Spleen (tissue), 11 donors: ENCODE measurements around the gene PDE4D. TPM values are rescaled to one million over a fixed set of nuclear protein-coding genes. Genes with fewer than 3 reads are reported as not detected.

Source experiments
- DNase-seq: peaks from one replicate; pipeline ENCODE4 v3.0.0-alpha.2; 2020
- H3K27ac ChIP-seq, 8 donors: fragments of 200-600 bp; sonication (generic) in 7 of 8; 1 replicate in 4 of 8; 2 replicates in 4 of 8; pipeline versions ENCODE4 v1.5.0 to v1.8.0; 2016 to 2021; ENCODE audit warnings: inconsistent platforms in 4 of 8, mild to moderate bottlenecking in 4 of 8, moderate library complexity in 1 of 8
- H3K27me3 ChIP-seq, 7 donors: fragments of 200-600 bp; sonication (generic) in 6 of 7; replicated peaks in 1 of 7; 1 replicate in 4 of 7; 2 replicates in 3 of 7; pipeline versions ENCODE4 v1.5.0 to v1.8.0; 2016 to 2021; ENCODE audit warnings: inconsistent platforms in 3 of 7, mild to moderate bottlenecking in 1 of 7
- H3K36me3 ChIP-seq, 6 donors: fragments of 200-600 bp; sonication (generic) in 5 of 6; 1 replicate in 4 of 6; 2 replicates in 2 of 6; pipeline versions ENCODE4 v1.5.0 to v1.8.0; 2016 to 2021; ENCODE audit warnings: inconsistent platforms in 2 of 6
- H3K4me1 ChIP-seq, 6 donors: fragments of 200-600 bp; sonication (generic) in 5 of 6; 1 replicate in 3 of 6; 2 replicates in 3 of 6; pipeline versions ENCODE4 v1.5.0 to v1.8.0; 2016 to 2021; ENCODE audit warnings: inconsistent platforms in 3 of 6
- H3K4me3 ChIP-seq, 8 donors: fragments of 200-600 bp; sonication (generic) in 7 of 8; 1 replicate in 4 of 8; 2 replicates in 4 of 8; pipeline versions ENCODE4 v1.5.0 to v1.8.0; 2016 to 2021; ENCODE audit warnings: inconsistent platforms in 4 of 8, mild to moderate bottlenecking in 4 of 8, moderate library complexity in 2 of 8
- H3K9me3 ChIP-seq, 8 donors: fragments of 200-600 bp; sonication (generic) in 7 of 8; 1 replicate in 4 of 8; 2 replicates in 4 of 8; pipeline versions ENCODE4 v1.5.0 to v1.8.0; 2016 to 2021; ENCODE audit warnings: inconsistent platforms in 4 of 8
- CTCF ChIP-seq, 11 experiments: fragments of 200-600 bp in 7 of 11; fragments of 450-650 bp in 4 of 11; sonication (generic) in 4 of 11; IDR thresholded peaks in 8 of 11; conservative IDR thresholded peaks in 3 of 11; 1 replicate in 7 of 11; 2 replicates in 4 of 11; pipeline versions ENCODE4 v1.4.0 to v1.8.0; 2016 to 2021; ENCODE audit warnings: antibody characterized with exemption in 11 of 11, inconsistent platforms in 4 of 11, mild to moderate bottlenecking in 1 of 11
- POLR2A ChIP-seq, 3 donors: fragments of 450-650 bp; IDR thresholded peaks; one replicate each; pipeline ENCODE4 v1.5.1; 2017; ENCODE audit warnings: antibody characterized with exemption in 3 of 3, mild to moderate bottlenecking in 1 of 3
- POLR2AphosphoS5 ChIP-seq, 3 donors: sonication (generic); formaldehyde crosslinking; IDR thresholded peaks; one replicate each; pipeline ENCODE4 v1.5.1; 2017; ENCODE audit warnings: antibody characterized with exemption in 3 of 3
- WGBS, 5 donors: extraction: QIAGEN DNeasy Blood & Tissue Kit in 3 of 5; methylation state at CpG; one replicate each; pipeline versions ENCODE4 v1.1.5 to v1.1.7; 2013 to 2018; 5-methylcytosine and 5-hydroxymethylcytosine counted together
- intact Hi-C: fragments of 100-400 bp; cut with DNase I; formaldehyde crosslinking; loops from one replicate; pipeline ENCODE4 v1.15.0; 2023; ENCODE audit warnings: low total_unique reads
- polyA plus RNA-seq, 3 donors: library from polyadenylated mRNA; stranded (reverse); fragments of 200-250 nt; gene quantifications; one replicate each; pipeline ENCODE4 v1.2.1, GENCODE V29; 2013
- total RNA-seq, 7 donors: library from RNA; depleted of rRNA in 3 of 7; stranded (reverse); fragments of >200 nt in 3 of 7; fragmentation: NEBNext Ultra II Directional in 4 of 7; extraction: Animal tissue kit (Norgen Biotek cat#: 25700) in 4 of 7; gene quantifications; one replicate each; pipeline versions ENCODE4 v1.1.0 to v1.2.1, GENCODE V29; 2016 to 2021
- donor health status: healthy with polysubstance abuse.
- donor health status: DM: no; HTN: no; CAD: no; lungs with moderate emphysema.
- donor health status: DM: no; HTN: no; CAD: no.
- donor health status: Bipolar disorder and iron deficiency.
- donor health status: healthy.
- donor health status: DM: no; HTN: no; CAD: no.
- donor health status: DM: yes; HTN: yes; CAD: no.

Gene PDE4D
- total and polyA plus RNA-seq, 10 donors, result 0.88 to 51.8 (median 18.2) TPM

- Histone ChIP-seq H3K36me3 (no peaks in the 10 kb centered on the region), H3K4me1 (no peaks in the 10 kb centered on the region), H3K4me3 (no peak overlapping the region), H3K27me3 (no peaks in the 10 kb centered on the region), H3K27ac (no peak overlapping the region), H3K9me3 (no peaks in the 10 kb centered on the region)
- intact Hi-C loops, result loop anchor here (10.0 kb wide), 1 partner anchor 286 kb away; no protein-coding TSS in a partner anchor
- no peak for DNase-seq
- TF ChIP-seq POLR2A (IDR thresholded peaks at IDR 0.05) (no peak), CTCF (IDR thresholded peaks at IDR 0.05 in 8 of 11, conservative IDR thresholded peaks at IDR 0.05 in 3 of 11) (no peak)
- 70 to 99% (median 94%) methylated on average over 2 of the region's 2 CpGs for WGBS, 5 donors
These were observed 722.4 kb downstream of the PDE4D start for GRCh38 chr5:59171131-59171530.

GRCh38 chr5:59169768-59170150 lies 723.8 kb downstream of the PDE4D start:
- H3K4me3 ChIP-seq, result no peak overlapping the region

GRCh38 chr5:59169081-59169767 lies 724.3 kb downstream of the PDE4D start:
- Histone ChIP-seq H3K9me3 (no peaks in the 10 kb centered on the region), H3K4me1 (no peaks in the 10 kb centered on the region), H3K4me3 (no peak overlapping the region), H3K36me3 (no peaks in the 10 kb centered on the region), H3K27me3 (no peaks in the 10 kb centered on the region), H3K27ac (no peak overlapping the region)
- TF ChIP-seq POLR2A (IDR thresholded peaks at IDR 0.05) (no peak), POLR2AphosphoS5 (IDR thresholded peaks at IDR 0.05) (no peak), CTCF (IDR thresholded peaks at IDR 0.05 in 8 of 11, conservative IDR thresholded peaks at IDR 0.05 in 3 of 11) (no peak)
- intact Hi-C loops, result no loop called here
- no peak for DNase-seq
- WGBS, 5 donors, result 73 to 86% (median 84%) methylated on average over 7 of the region's 7 CpGs

More at GRCh38 chr5:59169768-59170150, 723.8 kb downstream of the PDE4D start:
- intact Hi-C loops, result loop anchor here (10.0 kb wide), 1 partner anchor 285 kb away; no protein-coding TSS in a partner anchor
- 94 to 100% (median 95%) methylated on average over 1 of the region's 1 CpG for WGBS, 5 donors
- TF ChIP-seq POLR2AphosphoS5 (IDR thresholded peaks at IDR 0.05), result no peak
- TF ChIP-seq CTCF (IDR thresholded peaks at IDR 0.05 in 8 of 11, conservative IDR thresholded peaks at IDR 0.05 in 3 of 11), result no peak
- TF ChIP-seq POLR2A (IDR thresholded peaks at IDR 0.05), result no peak
- no peaks in the 10 kb centered on the region for H3K36me3 ChIP-seq
- H3K9me3 ChIP-seq, result no peaks in the 10 kb centered on the region
- H3K27me3 ChIP-seq, result no peaks in the 10 kb centered on the region
- DNase-seq, result no peak
- H3K4me1 ChIP-seq, result no peaks in the 10 kb centered on the region
- no peak overlapping the region for H3K27ac ChIP-seq

GRCh38 chr5:59168067-59168466 lies 725.5 kb downstream of the PDE4D start:
- no peak for TF ChIP-seq POLR2A (IDR thresholded peaks at IDR 0.05)
- no peak for TF ChIP-seq CTCF (IDR thresholded peaks at IDR 0.05 in 8 of 11, conservative IDR thresholded peaks at IDR 0.05 in 3 of 11)
- TF ChIP-seq POLR2AphosphoS5 (IDR thresholded peaks at IDR 0.05), result no peak
- Histone ChIP-seq H3K9me3 (no peaks in the 10 kb centered on the region), H3K36me3 (no peaks in the 10 kb centered on the region), H3K4me3 (no peak overlapping the region), H3K27me3 (no peaks in the 10 kb centered on the region), H3K27ac (no peak overlapping the region), H3K4me1 (no peaks in the 10 kb centered on the region)
- 84 to 92% (median 87%) methylated on average over 6 of the region's 6 CpGs for WGBS, 5 donors
- DNase-seq, result no peak
- intact Hi-C loops, result no loop called here
